NCI-H1092 treated with DMSO at 0.1 percent for 48 hours (cell line): ENCODE data around the gene SYNGR3.
"Not testable (repeated sequence)": the region's sequence is repeated elsewhere in the genome, so short reads cannot be mapped to it uniquely, and the experiment has no call there.

ENCODE experiments used
- DNase-seq: peaks from one replicate; lab custom pipeline; 2025; lab: John Stamatoyannopoulos, UW

The SYNGR3 gene

GRCh38 chr16:2009164-2009711, 19.5 kb downstream of the SYNGR3 start:
- no peak for DNase-seq

DNA sequence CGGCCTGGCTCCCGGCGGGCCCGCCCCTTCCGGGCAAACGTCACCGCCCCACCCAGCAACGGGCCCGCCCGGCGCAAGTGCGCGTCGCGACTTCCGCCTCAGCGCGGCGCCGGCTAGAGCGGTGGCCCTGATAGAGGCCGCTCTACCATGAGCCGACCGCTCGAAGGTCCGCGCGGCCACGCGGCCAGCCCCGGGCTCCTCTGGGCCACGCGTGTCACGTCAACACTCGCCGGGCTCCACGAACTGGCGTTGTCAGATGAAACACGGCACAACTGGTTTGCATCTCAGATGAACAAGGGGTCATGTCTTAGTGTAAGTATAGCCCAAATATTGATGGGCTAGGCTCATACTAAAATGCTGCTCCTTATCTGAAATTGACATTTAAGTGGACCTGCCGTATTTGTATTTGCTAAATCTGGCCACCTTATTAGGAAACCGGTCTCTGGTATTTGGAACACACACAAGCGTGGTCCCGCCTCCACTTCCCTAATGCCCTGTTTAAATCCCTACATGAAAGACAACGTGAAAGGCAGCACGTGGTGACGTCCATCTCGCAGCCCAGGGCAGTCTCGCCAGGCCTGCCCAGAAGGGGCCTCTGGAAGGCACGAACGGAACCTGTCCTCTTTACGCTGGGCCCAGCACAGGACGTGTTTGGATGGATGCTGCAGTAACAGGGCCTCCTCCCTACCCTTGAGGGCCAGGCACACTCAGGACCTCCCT, 20.2 kb downstream of the SYNGR3 start, which contains the start of gene ZNF598:
Gene ZNF598, minus strand, starts transcription at position 31 of the 720 bp plus-strand sequence.
- DNase-seq = peak; percentile 81

DNA sequence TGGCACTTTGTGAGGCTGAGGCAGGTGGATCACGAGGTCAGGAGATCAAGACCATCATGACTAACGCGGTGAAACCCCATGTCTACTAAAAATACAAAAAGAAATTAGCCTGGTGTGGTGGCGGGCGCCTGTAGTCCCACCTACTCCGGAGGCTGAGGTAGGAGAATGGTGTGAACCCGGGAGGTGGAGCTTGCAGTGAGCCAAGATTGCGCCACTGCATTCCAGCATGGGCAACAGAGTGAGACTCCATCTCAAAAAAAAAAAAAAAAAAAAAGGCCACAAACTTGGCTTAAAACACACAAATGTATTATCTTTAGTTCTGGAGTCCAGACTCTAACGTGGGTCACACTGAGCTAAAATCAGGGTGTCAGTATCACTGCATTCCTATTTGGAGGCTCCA, 22.0 kb downstream of the SYNGR3 start:
- not testable (repeated sequence) for DNase-seq

GRCh38 chr16:2013527-2013926, 23.8 kb downstream of the SYNGR3 start:
- DNase-seq = no peak

GRCh38 chr16:2015117-2015946, 25.6 kb downstream of the SYNGR3 start:
- DNase-seq = no peak

- no peak for DNase-seq
Measured at GRCh38 chr16:2015947-2016208, 26.1 kb downstream of the SYNGR3 start.

DNA sequence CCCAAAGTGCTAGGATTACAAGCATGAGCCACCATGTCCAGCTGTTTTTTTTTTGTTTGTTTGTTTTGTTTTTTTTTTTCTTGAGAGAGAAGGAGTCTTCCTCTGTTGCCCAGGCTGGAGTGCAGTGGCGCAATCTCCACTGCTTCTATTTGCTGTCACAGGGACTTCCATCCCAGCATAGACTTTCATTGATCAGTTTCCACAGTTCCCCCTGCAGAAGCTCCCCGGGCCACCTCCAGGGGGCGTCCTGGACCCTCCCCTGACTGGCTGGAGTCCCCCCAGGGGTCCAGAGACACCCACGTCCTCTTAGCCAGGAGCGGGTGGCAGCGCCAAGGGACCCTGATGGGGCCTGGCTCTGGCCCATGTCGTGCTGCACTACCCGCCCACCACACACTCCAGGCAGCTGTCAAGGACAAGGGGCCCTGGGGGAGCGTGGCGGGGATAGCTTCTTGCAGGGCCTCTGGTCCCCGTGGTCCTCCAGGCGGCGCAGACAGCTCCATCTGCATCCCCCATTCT, 26.7 kb downstream of the SYNGR3 start:
- DNase-seq = peak; percentile 13

DNA sequence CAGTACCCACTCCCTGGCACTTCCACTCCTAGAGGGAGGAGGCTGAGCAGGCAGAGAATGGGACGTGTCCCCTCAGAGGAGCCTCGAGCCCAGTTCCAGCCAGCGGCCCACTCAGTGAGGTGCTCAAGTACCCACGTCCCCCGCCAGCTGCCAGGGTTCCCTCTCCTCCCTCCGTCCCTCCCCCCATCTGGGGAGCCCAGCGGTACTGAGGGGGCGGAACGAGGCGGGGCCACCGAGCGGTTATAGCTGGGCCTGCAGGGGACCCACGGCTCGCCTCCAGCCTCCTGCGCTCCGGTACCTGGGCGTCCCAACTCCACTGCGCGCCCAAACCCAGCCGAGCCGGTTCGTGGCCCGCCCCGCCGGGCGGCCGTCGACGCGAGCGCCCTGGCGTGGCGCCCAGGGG, 29.7 kb downstream of the SYNGR3 start, which contains the start of gene NPW:
Gene NPW, plus strand, starts transcription at position 268 of the 403 bp plus-strand sequence.
- DNase-seq = peak; percentile 47

DNA sequence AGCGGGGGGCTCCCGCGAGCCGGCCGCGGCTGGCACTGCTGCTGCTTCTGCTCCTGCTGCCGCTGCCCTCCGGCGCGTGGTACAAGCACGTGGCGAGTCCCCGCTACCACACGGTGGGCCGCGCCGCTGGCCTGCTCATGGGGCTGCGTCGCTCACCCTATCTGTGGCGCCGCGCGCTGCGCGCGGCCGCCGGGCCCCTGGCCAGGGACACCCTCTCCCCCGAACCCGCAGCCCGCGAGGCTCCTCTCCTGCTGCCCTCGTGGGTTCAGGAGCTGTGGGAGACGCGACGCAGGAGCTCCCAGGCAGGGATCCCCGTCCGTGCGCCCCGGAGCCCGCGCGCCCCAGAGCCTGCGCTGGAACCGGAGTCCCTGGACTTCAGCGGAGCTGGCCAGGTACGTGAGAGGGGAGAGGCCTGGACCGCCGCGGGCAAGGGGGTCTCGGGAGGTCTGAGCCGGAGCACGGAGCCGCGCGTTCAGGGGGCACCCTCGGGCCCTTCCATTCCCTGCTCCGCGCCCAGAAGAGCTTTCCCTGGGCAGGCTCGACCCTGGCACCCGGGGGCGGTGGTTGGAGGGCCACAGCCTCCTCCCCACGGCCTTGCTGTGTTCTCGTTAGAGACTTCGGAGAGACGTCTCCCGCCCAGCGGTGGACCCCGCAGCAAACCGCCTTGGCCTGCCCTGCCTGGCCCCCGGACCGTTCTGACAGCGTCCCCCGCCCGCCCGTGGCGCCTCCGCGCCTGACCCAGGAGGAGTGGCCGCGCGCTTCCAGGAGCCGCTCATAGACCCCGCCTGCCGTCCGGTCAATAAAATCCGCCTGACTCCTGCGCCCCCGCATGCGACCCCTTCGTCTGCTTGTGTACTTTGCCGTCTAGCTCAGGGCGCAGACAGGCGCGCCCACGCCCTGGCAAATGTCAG, 30.4 kb downstream of the SYNGR3 start:
- no peak for DNase-seq

DNA sequence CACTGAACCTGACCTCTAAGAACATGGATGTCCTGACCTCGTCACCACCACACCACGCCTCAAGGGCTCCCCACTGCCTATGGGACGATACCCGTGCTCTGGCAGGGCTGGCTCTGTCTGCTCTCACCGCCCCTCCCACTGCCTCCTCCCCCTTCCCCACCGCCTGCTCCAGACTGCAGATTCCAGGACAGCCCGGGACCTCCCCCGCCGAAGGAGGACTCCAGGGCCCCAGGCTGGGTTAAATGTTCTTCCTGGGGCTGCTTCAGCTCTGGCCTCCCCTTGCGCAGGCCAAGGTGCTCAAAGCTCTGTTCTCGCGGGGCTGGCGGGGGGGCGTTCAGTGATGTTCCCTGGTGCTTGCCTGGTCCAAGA, 32.9 kb downstream of the SYNGR3 start:
- DNase-seq = no peak

DNA sequence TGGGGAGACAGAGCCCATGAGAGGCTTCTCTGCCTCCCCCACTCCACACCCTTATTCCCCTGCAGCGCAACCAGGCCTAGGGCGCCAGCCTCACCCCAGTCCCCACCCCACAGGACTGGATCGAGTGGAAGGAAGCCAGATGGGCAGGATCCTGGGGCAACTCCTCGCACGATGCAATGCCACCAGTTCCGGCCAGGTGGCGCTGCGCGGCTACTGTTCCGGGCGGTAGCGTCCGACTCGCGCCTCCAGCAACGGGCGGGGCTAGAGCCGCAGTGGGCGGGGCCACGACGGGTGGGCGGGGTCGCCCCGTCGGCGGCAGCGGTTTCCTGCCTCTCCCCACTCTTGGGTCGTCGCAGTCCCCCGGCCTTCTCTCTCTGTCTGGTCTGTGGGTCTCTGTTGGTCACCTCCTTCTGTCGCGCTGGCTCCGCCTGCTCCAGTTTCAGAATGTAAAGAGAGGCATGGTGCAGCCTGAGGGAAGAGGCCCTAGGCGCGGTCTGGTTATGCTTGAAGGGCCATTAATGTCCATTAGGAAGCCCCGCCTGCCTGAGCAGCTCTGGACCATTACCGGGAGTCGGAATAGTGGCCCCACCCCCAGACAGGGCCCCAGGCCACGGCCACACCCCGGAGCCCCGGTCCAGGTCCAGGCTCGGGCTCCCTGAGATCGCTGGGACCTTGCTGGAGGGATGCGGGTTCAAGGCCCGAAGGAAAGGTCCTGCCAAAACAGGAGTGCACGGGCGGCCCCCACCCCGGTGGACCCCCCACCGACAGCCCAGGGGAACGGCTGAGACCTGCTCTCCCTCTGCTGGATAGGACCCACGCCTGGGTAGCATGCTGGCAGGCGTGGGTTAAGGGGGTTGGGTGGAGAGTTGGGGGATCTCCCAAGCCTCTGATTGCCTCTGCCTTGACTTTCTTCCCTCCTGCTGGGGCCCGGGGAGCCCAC, 33.6 kb downstream of the SYNGR3 start:
- DNase-seq = peak; percentile 76

DNA sequence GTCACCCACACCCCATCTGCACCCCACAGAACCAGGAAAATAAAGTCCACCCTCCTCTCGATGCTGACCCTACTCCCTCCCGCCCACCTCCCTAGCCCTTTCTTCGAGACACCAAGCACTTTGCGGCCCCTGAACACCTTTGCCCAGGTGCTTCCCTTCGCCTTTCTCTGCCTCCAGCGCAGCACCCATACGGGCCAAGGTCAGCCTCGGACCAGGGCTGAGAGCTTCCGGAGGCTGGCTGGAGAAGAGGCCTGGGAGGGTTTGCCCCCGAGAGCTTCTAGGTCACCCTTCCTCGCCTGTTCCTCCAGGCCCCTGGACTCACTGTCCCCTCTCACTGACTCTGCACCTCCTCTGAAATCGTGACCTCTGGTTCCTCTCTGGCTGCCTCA, 34.3 kb downstream of the SYNGR3 start:
- no peak for DNase-seq

DNA sequence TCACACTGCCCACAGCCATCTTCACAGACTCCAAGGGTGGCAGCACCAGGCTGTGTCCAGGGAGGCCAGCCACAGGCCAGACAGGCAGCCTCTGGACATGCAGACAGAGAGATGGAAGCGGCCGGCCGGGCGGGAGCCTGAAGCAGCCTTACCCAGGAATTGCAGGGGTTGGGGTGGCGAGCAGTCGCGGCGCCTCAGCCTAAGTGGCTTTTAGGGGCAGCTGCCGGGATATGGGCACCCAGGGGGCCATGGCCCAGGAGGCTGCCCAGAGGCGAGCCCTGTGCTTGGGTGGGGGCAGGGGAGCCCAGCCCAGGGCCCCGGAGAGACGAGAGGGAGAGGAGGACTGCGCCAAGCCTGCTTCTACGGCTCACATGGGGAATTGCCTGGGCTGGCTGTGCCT, 35.5 kb downstream of the SYNGR3 start:
- no peak for DNase-seq

DNA sequence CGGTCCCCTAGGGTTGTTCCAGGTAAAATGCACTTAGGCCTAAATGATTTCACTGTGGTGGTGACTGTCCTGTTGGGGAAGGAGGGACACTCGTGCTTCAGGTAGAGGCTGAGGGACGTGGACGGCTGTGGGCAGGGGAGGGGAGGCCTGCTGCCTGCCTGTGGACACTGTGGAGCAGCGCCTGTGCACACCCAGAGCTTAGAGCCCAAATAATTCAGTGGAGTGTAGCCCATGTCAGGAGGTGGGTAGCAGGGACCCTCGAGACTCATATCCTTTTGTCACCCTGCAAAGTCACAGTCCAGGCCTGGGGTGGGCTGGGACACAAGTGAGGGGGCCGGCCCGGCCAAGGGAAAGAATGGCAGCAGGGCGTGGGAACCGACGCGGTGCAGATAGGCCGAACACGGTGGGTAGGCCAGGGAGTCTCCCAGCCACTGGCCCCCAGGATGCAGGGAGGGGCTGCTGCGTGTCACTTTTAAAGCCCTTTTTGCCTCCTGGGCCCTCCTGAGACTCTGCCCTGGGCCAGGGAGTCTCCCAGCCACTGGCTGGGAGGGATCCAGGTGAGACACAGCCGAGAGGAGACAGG, 36.2 kb downstream of the SYNGR3 start:
- no peak for DNase-seq

GRCh38 chr16:2026461-2027023, 36.8 kb downstream of the SYNGR3 start, which contains the start of gene NHERF2:
Gene NHERF2 (plus strand): TSS chr16:2026902. CDS start chr16:2027006, 104 bp downstream.
- DNase-seq = peak; percentile 21

GRCh38 chr16:2027024-2028010, 37.5 kb downstream of the SYNGR3 start:
- DNase-seq = peak; percentile 10

DNA sequence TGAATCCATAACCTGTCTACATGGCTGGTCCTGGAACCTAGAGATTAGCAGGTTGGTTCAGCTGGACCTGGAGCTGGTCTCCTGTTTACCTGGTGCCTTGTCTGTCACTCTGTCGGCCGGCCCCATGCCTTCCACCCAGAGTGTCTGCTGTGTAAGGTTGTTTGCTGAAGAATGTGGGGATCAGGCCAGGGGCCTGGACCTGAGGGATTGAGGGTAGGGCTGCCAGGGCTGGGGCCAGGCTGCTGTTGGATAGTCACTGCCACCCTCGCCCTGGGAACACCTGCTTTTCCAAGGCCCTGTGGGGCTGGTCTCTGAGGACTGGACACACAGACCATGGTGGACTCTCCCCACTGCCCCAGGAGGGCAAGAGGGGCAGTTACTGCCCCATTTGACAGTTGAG, 38.4 kb downstream of the SYNGR3 start:
- DNase-seq = no peak

- peak; percentile 33 for DNase-seq
Measured at GRCh38 chr16:2028620-2029220, 39.0 kb downstream of the SYNGR3 start.
